ENCODE data around the gene SLC19A1.

Gene SLC19A1

GRCh38 chr21:45557616-45558043, 15.4 kb upstream of the SLC19A1 start:
- DNase-seq, result no peak

GRCh38 chr21:45556645-45557615, 14.7 kb upstream of the SLC19A1 start:
- no peak for DNase-seq

GRCh38 chr21:45556302-45556644, 14.0 kb upstream of the SLC19A1 start:
- no peak for DNase-seq

GRCh38 chr21:45555557-45556301, 13.5 kb upstream of the SLC19A1 start:
- DNase-seq, result peak; percentile 61 to 71

GRCh38 chr21:45555251-45555556, 13.0 kb upstream of the SLC19A1 start:
- no peak for DNase-seq

- peak; percentile 85 to 91 for DNase-seq
These were observed 12.4 kb upstream of the SLC19A1 start for GRCh38 chr21:45554477-45555175.

- no peak for DNase-seq
These were observed 10.6 kb upstream of the SLC19A1 start for GRCh38 chr21:45552696-45553391.

- DNase-seq, result no peak
These were observed 9.8 kb upstream of the SLC19A1 start for GRCh38 chr21:45551783-45552695.

GRCh38 chr21:45551316-45551715, 9.1 kb upstream of the SLC19A1 start:
- peak; percentile 47 to 55 for DNase-seq

GRCh38 chr21:45550522-45551210, 8.4 kb upstream of the SLC19A1 start:
- DNase-seq, result peak; percentile 55 to 67

GRCh38 chr21:45549626-45550463, 7.6 kb upstream of the SLC19A1 start:
- no peak for DNase-seq

- DNase-seq, result no peak
These were observed 6.7 kb upstream of the SLC19A1 start for GRCh38 chr21:45548711-45549491.

GRCh38 chr21:45547545-45547900, 5.3 kb upstream of the SLC19A1 start:
- DNase-seq, result no peak

GRCh38 chr21:45546636-45547544, 4.7 kb upstream of the SLC19A1 start:
- DNase-seq, result no peak

- no peak for DNase-seq
These were observed 3.7 kb upstream of the SLC19A1 start for GRCh38 chr21:45545691-45546531.

GRCh38 chr21:45545236-45545570, 3.0 kb upstream of the SLC19A1 start:
- no peak for DNase-seq

GRCh38 chr21:45544449-45545235, 2.4 kb upstream of the SLC19A1 start:
- DNase-seq, result no peak
